Stimulated activated CD8-positive, alpha-beta memory T cell treated with anti-CD3 and anti-CD28 coated beads, Interleukin-12 subunit alpha, Interleukin-12 subunit beta, amount 100 ng/mL, for 4 hours (primary cell): Measurements from ENCODE around the gene ZNF813.

Experiments
- DNase-seq: peaks from one replicate; pipeline ENCODE4 v3.0.0-alpha.2; 2020; ENCODE audit warnings: low read depth

ZNF813 gene

GRCh38 chr19:53520547-53521372 is 53.2 kb downstream of the ZNF813 start:
- DNase-seq: peak; percentile 78

DNA sequence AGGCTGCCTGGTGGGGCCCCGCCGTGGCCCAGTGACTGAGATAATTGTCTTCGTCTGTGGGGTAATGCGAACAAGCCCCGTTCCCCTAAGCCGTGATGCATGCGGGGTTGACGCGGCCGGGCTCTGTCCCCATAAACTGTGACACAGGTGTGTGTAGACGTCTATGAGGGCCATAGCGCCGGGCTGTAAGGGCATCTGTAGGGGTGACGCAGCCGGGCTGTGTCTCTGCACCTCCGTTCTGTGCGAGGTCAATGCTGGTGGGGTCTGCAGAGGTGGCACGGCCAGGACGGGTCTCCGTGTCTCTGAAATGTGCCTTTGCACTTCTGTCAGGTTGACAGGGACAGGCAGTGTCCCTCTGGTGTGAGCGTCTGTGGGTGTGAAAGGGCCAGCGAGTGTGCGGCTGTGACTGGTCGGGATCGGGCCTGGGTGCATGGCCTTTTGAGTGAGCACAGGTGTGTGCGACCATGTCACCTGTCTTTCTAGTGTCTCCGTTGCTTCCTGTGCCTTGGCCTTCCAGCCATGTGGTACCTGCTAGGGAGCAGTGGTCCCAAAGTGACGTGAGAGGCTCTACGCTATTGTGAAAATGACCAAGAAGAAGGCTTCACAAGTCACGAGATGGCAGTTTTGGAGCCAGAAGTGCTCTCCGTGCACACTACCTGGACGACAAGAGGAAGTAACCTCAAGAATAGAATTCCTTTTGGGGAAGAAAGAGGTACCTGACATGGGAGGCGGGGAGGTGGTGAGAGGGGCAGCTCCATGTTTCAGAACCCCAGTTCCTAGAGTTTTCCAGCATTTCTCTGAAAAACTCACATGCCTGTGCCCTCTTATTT is 54.1 kb downstream of the ZNF813 start:
- DNase-seq: no peak

DNA sequence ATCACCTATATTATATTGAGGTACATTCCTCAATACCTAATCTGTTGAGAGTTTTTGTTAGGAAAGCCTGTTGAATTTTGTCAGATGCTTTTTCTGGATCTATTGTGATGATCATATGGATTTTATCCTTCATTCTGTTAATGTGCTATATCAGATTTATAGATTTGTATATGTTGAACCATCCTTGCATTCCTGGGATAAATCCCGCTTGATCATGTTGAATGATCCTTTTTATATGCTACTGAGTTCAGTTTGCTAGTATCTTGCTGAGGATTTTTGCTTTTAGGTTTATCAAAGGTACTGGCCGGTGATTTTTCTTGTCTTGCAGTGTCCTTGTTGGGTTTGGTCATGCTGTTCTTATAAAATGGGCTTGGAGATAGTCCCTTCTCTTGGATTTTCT is 58.4 kb downstream of the ZNF813 start:
- no peak for DNase-seq

GRCh38 chr19:53530622-53531021 is 63.1 kb downstream of the ZNF813 start:
- DNase-seq: no peak

DNA sequence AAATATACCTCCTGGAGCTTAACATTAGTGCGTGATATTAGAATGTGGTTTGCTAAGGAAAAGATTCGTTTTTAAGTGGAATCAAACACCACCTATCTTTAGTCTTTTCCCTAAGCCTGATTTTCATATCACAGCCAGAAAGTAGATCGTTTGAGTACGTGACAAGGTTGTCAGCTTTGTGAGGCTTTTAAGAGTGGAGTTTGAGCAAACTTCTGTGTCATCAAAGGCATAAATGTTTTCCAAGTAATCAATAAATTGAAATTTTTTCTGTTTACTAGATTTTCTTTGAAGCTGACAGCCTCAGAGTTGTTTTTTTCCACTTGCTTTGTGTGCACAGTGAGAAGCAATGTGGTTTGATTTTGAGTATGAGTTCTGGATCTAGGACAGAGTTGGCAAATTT is 63.9 kb downstream of the ZNF813 start:
- DNase-seq: no peak

DNA sequence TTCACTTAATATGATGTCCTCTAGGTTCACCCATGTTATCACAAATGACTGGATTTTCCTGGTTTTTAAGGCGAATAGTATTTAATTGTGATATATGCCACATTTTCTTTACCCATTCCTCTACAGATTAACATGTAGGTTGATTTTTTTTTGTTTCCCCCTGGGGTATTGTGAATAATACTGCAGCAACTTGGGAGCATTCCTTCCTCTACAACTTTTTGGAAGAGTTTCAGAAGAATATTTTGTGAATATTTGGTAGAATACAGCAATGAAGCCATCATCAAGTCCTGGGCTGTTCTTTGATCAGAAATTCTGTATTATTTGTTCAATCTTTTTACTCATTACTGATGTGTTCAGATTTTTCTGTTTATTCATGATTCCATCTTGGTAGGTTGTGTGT is 64.8 kb downstream of the ZNF813 start:
- DNase-seq: no peak

GRCh38 chr19:53536225-53536548 is 68.7 kb downstream of the ZNF813 start:
- DNase-seq: no peak

GRCh38 chr19:53537121-53537520 is 69.6 kb downstream of the ZNF813 start:
- no peak for DNase-seq

DNA sequence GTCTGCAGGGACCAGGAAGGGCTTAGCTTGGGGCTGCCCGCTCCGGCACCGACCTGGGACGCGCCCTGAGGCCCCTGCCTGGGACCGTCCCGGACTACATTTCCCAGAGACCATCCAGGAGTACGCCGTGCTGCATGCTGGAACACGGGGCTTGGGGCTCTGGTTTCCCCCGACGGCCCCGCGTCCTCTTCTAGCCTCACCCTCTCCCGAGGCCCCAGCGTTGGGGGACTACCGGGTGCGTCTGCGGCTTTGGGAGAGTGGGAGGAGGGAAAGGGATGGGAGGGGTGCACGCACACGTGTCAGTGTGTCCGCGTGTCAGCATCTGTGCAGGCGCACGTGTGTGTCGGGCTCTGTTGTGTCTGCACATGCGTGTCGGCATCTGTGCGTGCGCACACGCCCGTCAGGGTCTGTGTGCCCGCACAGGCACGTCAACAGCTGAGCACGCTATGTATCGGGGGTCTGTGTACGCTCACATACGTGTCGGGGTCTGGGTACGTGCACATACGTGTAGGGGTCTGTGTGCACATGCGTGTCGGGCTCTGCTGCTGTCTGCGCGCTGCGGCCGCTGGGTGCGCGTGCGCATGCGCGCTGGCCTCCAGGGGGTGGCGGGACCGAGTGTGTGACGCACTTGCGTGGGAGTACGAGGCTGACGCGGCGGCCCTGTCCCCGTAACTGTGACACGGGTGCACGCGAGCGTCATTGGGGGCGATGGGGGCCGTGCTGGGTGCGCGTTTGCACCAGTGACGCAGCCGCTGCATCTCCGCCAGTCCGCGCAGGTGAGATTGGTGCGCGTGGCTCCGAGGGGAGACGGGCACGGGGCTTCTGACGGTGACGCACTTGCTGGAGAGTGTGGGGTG is 70.2 kb downstream of the ZNF813 start, which contains the start of gene ZNF331:
Gene ZNF331 (plus strand): TSS at position 625 of the 857 bp plus-strand sequence. CDS start 31,232 bp downstream, outside the sequence.
- DNase-seq: peak; percentile 85

- no peak for DNase-seq
Observed at GRCh38 chr19:53538378-53539109, 71.0 kb downstream of the ZNF813 start.

- DNase-seq: no peak
Observed at GRCh38 chr19:53540091-53540490, 72.6 kb downstream of the ZNF813 start.

DNA sequence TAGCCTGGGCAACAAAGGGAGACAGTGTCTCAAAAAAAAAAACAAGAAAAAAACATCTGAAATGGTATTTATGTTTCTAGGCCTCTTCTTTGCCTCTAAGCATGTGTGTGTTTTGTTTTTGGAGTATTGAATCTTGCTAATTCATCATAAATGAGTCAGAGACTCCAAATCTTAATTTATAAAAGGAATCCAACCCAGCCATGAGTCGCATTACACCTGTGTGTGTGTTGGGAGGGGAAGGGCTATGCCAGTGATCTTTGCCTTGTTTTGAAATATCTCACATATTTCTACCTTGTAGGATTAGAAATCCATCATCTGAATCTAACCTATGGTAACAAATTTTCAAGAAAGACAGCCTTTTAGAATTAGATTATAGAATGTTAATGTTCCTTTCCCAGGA is 74.4 kb downstream of the ZNF813 start:
- no peak for DNase-seq

DNA sequence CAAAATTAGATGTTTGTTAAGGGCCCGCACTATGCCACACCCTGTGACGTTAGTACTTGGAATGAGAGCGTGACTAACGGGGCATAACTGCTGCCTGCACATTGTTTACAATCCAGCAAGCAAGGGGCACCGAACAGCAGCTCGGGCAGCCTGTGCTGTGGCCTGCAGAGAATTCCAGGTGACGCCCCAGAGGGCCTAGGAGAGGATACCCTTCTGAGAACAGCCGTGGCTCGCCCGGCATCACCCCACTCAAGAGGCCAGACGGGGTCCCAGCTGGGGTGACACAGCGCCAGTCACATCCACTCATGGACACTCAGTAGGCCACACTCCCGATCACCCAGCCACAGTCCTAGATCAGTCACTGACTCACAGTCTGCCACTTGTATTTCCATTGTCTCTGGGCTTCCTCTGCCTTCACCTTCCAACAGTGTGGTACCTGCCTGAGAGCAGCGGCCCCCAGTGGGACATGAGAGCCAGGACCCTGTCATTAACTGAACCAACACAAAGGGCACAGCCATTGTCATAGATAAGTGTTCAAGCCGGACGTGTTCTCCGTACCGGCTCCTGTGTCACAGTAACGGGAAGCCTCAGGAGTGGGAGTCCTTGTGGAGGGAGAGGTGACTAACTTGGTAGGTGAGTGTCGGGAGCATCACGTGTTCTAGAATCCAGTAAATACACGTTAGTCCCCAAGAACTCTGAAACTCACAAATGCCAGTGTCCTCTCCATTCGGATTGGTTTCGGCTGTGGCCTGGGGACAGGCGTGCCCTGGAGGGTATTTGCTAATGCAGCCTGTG is 77.9 kb downstream of the ZNF813 start:
- DNase-seq: no peak
